Glutamatergic neuron (in vitro differentiated cells): ENCODE data around the gene TCF12. TPM values are rescaled to one million over a fixed set of nuclear protein-coding genes. Genes with fewer than 3 reads are reported as not detected.

ENCODE experiments used
- DNase-seq: peaks from one replicate; pipeline ENCODE4 v3.0.0; 2022
- H3K27ac Mint-ChIP-seq: one replicate; pipeline ENCODE4 v1.8.0; 2020; ENCODE audit warnings: mild to moderate bottlenecking, mixed read lengths, inconsistent platforms; ENCODE audit not compliant: unreplicated experiment
- H3K27me3 Mint-ChIP-seq: one replicate; pipeline ENCODE4 v1.8.0; 2020; ENCODE audit warnings: mild to moderate bottlenecking, moderate library complexity, mixed read lengths, inconsistent platforms; ENCODE audit not compliant: unreplicated experiment
- H3K36me3 Mint-ChIP-seq: one replicate; pipeline ENCODE4 v1.8.0; 2020; ENCODE audit warnings: mild to moderate bottlenecking, mixed read lengths, inconsistent platforms; ENCODE audit not compliant: unreplicated experiment
- H3K4me1 Mint-ChIP-seq: one replicate; pipeline ENCODE4 v1.8.0; 2020; ENCODE audit warnings: mild to moderate bottlenecking, low read depth, mixed read lengths, inconsistent platforms; ENCODE audit not compliant: unreplicated experiment
- H3K4me3 Mint-ChIP-seq: one replicate; pipeline ENCODE4 v1.8.0; 2020; ENCODE audit warnings: mild to moderate bottlenecking, mixed read lengths, inconsistent platforms; ENCODE audit not compliant: unreplicated experiment
- H3K9me3 Mint-ChIP-seq: one replicate; pipeline ENCODE4 v1.8.0; 2020; ENCODE audit warnings: mild to moderate bottlenecking, moderate library complexity, mixed read lengths, inconsistent platforms; ENCODE audit not compliant: unreplicated experiment
- total RNA-seq: library from RNA; stranded (reverse); fragmentation: NEBNext Ultra II Directional; extraction: Animal tissue kit (Norgen Biotek cat#: 25700); gene quantifications from one replicate; pipeline ENCODE4 v1.2.1, GENCODE V29; 2021; ENCODE audit not compliant: unreplicated experiment
- TF ChIP-seq, protein P1 (sequence below): fragments of 200-600 bp; sonication (generic); IDR thresholded peaks from one replicate; pipeline ENCODE4 v1.5.0; 2021; ENCODE audit not compliant: partially characterized antibody, unreplicated experiment

The TCF12 gene
- total RNA-seq, 1 donor from 2014 or later = 140 TPM

DNA sequence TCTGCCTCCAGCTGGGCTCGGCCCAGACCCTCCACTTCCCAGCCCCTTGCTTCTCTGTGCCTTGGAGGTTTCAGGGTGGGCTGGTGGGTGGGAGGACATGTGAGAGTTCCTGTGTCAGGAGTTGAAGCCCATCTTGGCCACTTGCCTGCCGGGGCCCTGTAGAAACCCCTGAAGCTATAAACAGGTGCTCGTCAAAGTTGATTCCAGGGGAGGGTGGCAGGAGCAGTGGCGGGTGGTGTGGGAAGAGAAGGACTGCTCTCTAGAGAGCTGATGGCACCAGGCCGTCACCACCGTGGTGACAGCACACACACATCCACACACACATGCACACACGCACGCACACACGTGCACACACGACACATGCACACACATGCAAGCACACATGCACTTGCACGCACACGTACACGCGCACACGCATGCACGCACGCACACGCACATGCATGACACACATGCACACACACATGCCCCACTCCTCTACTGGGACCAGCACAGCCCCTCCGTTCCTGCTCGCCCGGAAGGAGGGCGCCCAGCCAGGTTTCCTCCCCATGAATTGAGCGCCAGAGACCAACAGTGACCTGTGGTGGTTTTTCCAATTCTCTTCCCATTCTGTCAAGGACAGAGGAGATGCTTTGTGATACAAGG lies 401.6 kb downstream of the TCF12 start:
- no peaks in the 10 kb centered on the region for H3K36me3 Mint-ChIP-seq
- peaks cover 8% of the 10 kb centered on the region for H3K4me1 Mint-ChIP-seq
- no peak for DNase-seq
- peak overlapping the region; percentile 22 for H3K27ac Mint-ChIP-seq
- H3K27me3 Mint-ChIP-seq = peaks cover 2% of the 10 kb centered on the region
- peaks cover 5% of the 10 kb centered on the region for H3K9me3 Mint-ChIP-seq
- H3K4me3 Mint-ChIP-seq = no peak overlapping the region
- TF ChIP-seq, protein P1, sequence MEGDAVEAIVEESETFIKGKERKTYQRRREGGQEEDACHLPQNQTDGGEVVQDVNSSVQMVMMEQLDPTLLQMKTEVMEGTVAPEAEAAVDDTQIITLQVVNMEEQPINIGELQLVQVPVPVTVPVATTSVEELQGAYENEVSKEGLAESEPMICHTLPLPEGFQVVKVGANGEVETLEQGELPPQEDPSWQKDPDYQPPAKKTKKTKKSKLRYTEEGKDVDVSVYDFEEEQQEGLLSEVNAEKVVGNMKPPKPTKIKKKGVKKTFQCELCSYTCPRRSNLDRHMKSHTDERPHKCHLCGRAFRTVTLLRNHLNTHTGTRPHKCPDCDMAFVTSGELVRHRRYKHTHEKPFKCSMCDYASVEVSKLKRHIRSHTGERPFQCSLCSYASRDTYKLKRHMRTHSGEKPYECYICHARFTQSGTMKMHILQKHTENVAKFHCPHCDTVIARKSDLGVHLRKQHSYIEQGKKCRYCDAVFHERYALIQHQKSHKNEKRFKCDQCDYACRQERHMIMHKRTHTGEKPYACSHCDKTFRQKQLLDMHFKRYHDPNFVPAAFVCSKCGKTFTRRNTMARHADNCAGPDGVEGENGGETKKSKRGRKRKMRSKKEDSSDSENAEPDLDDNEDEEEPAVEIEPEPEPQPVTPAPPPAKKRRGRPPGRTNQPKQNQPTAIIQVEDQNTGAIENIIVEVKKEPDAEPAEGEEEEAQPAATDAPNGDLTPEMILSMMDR = no peak

DNA sequence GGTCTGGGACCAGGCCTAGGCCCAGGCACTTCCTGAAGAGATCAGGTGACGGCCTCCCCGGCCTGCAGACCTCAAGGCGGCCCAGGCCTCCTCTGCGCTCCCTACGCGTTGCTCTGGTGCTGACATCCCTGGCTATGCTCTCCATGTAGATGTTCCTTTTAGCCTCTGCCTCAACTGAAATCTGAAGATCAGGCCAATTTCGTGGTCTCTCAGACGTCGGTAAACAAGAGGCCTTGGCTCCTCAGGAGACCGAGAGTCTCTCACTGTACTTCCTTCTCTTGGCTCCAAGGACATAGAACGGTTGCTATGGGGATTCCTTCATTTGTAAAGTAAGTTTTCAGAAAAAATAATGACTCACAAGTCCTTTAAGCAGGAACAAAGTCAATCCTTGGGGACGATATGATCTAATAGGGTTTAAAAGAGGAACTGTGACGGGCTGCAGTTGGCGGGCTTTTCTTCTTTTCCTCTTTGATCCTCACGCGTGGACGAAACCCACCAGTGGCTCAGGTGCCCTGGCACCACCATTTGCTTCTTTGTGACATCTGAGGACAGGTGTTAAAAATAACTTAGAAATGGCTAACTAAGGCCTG lies 402.3 kb downstream of the TCF12 start:
- Mint-ChIP-seq H3K4me1 (peaks cover 8% of the 10 kb centered on the region), H3K9me3 (peaks cover 5% of the 10 kb centered on the region), H3K27ac (peak overlapping the region; percentile 52), H3K27me3 (peaks cover 2% of the 10 kb centered on the region), H3K36me3 (no peaks in the 10 kb centered on the region), H3K4me3 (no peak overlapping the region)
- DNase-seq = no peak
- TF ChIP-seq, protein P1 = no peak

DNA sequence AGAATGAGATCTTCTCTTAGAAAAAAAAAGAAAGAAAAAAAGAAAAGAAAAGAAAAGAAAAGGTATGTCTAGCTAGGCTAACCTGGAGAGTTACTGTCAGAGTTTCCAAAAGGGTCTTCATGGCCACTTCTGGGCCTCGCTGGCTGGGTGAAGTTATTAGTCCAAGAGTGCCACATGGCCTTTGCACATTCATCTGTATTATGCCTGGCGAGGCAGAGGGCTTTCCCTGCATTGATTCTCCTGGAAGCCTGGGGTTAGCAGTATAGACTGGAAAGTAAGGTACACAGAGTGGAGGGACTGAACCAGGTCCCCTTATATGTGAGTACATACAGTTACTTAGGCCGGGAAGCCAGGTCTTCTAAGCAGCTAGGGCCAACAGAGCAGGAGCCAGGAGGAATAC lies 403.0 kb downstream of the TCF12 start:
- Mint-ChIP-seq H3K36me3 (no peaks in the 10 kb centered on the region), H3K27me3 (peaks cover 2% of the 10 kb centered on the region)
- TF ChIP-seq, protein P1 = no peak

DNA sequence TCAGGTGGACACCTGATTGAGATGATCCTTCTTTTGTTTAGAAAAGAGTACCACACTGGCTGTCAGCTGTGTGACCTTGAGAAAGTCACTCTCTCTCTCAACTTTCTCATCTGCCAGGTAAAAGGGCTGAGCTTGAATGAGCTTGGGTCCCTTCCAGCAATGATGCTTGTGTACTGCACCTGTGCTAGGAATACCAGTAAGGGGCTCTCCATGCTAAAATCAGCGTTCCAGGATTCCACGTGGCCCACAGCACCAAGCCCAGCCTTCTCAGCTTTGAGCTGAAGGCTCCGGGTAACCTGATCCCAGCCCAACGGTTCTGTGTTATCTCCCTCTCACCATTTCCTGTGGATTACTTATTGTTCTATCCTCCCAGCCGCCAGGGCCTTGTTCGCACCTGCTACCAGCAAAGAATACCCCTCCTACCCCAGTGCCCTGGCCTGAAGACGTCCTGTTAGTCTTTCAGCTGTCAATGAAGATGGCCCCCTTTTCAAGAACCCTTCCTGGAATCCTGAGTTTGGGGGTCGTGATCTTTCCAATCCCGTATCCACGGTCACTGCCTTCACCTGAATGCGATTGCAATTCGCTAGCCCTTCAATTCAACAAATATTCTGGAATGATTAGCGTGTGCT lies 403.6 kb downstream of the TCF12 start:
- Mint-ChIP-seq H3K4me3 (no peak overlapping the region), H3K27ac (no peak overlapping the region), H3K36me3 (no peaks in the 10 kb centered on the region), H3K9me3 (peaks cover 5% of the 10 kb centered on the region), H3K4me1 (peaks cover 8% of the 10 kb centered on the region), H3K27me3 (peaks cover 2% of the 10 kb centered on the region)
- DNase-seq = no peak
- TF ChIP-seq, protein P1 = no peak

More for the DNA sequence above, 403.0 kb downstream of the TCF12 start:
- Mint-ChIP-seq H3K4me1 (peaks cover 8% of the 10 kb centered on the region), H3K9me3 (peaks cover 5% of the 10 kb centered on the region), H3K4me3 (no peak overlapping the region), H3K27ac (no peak overlapping the region)
- no peak for DNase-seq
